HepG2 (cell line): ENCODE data around the gene PDE6H. TPM values are rescaled to one million over a fixed set of nuclear protein-coding genes. Genes with fewer than 3 reads are reported as not detected.

ENCODE experiments used
- ATAC-seq: fragments of 200-7000 bp; cut with Tn5 transposase; 3 replicates; pipeline ENCODE4 v1.9.1; 2020; ENCODE audit warnings: mild to moderate bottlenecking, moderate library complexity
- Bru-seq: library from RNA; stranded (reverse); fragments of 400-500 nt; gene quantifications from one replicate; lab custom pipeline; 2021; lab: Mats Ljungman, UMichigan
- BruChase-seq, 2 experiments: library from RNA; stranded (reverse); fragments of 400-500 nt; gene quantifications; one replicate each; lab custom pipeline; 2021; lab: Mats Ljungman, UMichigan
- BruUV-seq: library from RNA; stranded (reverse); fragments of 400-500 nt; replicated peaks from 2 replicates; lab custom pipeline; 2021; lab: Mats Ljungman, UMichigan
- CTCF ChIA-PET: fragments of 300-600 bp; formaldehyde crosslinking; extraction: SDS; loops from one replicate; lab custom pipeline; 2021; ENCODE audit warnings: low total read pairs, inconsistent platforms, low intra/inter-chr PET ratio; lab: Yijun Ruan, JAX
- POLR2A ChIA-PET: fragments of 350-600 bp; sonication (Branson Sonifier 250); formaldehyde crosslinking; loops from one replicate; lab custom pipeline; 2020; ENCODE audit warnings: antibody characterized with exemption, inconsistent platforms; lab: Yijun Ruan, JAX
- DNase-seq: peaks from one replicate; pipeline ENCODE4 v3.0.0-alpha.2; 2015; ENCODE audit warnings: low spot score
- FAIRE-seq: peaks from 3 replicates; lab custom pipeline; 2011; peaks lifted over from hg19 to GRCh38; lab: Jason Lieb, UNC
- H2AFZ ChIP-seq: one replicate; pipeline ENCODE4 v1.6.1; 2011; ENCODE audit warnings: low read length, inconsistent platforms
- H3K27ac ChIP-seq: fragments of 300-600 bp; 3 replicates; pipeline ENCODE4 v1.8.0; 2011; ENCODE audit warnings: mixed run types, mild to moderate bottlenecking, mixed read lengths, low read length, inconsistent platforms; ENCODE audit not compliant: insufficient read depth; ENCODE audit errors: extremely low read length
- H3K27me3 ChIP-seq, 2 experiments: fragments of 200-600 bp in 1 of 2; 2 replicates in 1 of 2; 3 replicates in 1 of 2; pipeline versions ENCODE4 v1.6.0 to v1.8.0; 2011; ENCODE audit warnings: low read length in 2 of 2, mild to moderate bottlenecking in 2 of 2, moderate library complexity in 2 of 2, inconsistent platforms in 1 of 2; ENCODE audit not compliant: insufficient read depth in 2 of 2, control insufficient read depth in 1 of 2
- H3K36me3 ChIP-seq, 2 experiments: fragments of 200-600 bp in 1 of 2; replicated peaks in 1 of 2; 2 replicates in 1 of 2; 3 replicates in 1 of 2; pipeline versions ENCODE4 v1.5.1 to v1.8.0; 2011; ENCODE audit warnings: low read length in 2 of 2, inconsistent platforms in 1 of 2; ENCODE audit not compliant: insufficient read depth in 2 of 2, control insufficient read depth in 1 of 2
- H3K4me1 ChIP-seq: 2 replicates; pipeline ENCODE4 v1.5.1; 2012; ENCODE audit warnings: low read length, inconsistent platforms; ENCODE audit not compliant: insufficient read depth
- H3K4me2 ChIP-seq: 2 replicates; pipeline ENCODE4 v1.6.0; 2011; ENCODE audit warnings: low read depth, low read length, inconsistent platforms
- H3K4me3 ChIP-seq, 3 experiments: fragments of 200-600 bp in 1 of 3; sonication (generic), shearing (Covaris generic) in 1 of 3; replicated peaks in 1 of 3; 2 replicates each; pipeline ENCODE4 v1.5.1; 2011 to 2016; ENCODE audit warnings: low read length in 3 of 3, inconsistent platforms in 2 of 3, low read depth in 2 of 3, mild to moderate bottlenecking in 2 of 3, control low read depth in 1 of 3, mixed read lengths in 1 of 3; ENCODE audit not compliant: insufficient read depth in 1 of 3
- H3K79me2 ChIP-seq: one replicate; pipeline ENCODE4 v1.6.1; 2011; ENCODE audit warnings: low read length, inconsistent platforms; ENCODE audit not compliant: insufficient read depth
- H3K9ac ChIP-seq: 2 replicates; pipeline ENCODE4 v1.6.0; 2011; ENCODE audit warnings: mild to moderate bottlenecking, low read depth, low read length, inconsistent platforms; ENCODE audit not compliant: insufficient read depth
- H3K9me3 ChIP-seq: 2 replicates; pipeline ENCODE4 v1.5.1; 2012; ENCODE audit warnings: mild to moderate bottlenecking, low read length
- H4K20me1 ChIP-seq: 2 replicates; pipeline ENCODE4 v1.6.0; 2011; ENCODE audit warnings: inconsistent platforms, mild to moderate bottlenecking, low read length, moderate library complexity; ENCODE audit not compliant: insufficient read depth
- ATF7-NPFF ChIP-seq: sonication (generic); formaldehyde crosslinking; IDR thresholded peaks from 2 replicates; pipeline ENCODE4 v1.8.1; 2023; ENCODE audit warnings: mild to moderate bottlenecking, low read depth, missing genetic modification reagents, moderate library complexity
- BRD4 ChIP-seq: sonication (generic); formaldehyde crosslinking; IDR thresholded peaks from 2 replicates; pipeline ENCODE4 v1.4.0; 2020; ENCODE audit warnings: missing genetic modification reagents
- CBX1 ChIP-seq: IDR thresholded peaks from one replicate; pipeline ENCODE4 v1.6.1; 2016; ENCODE audit warnings: antibody characterized with exemption, low read depth
- CCAR2 ChIP-seq: fragments of 200-400 bp; formaldehyde crosslinking; optimal IDR thresholded peaks from 2 replicates; pipeline ENCODE3; 2018; ENCODE audit warnings: low read depth, mild to moderate bottlenecking, low read length, moderate library complexity
- EEA1 ChIP-seq: sonication (generic); formaldehyde crosslinking; IDR thresholded peaks from 2 replicates; pipeline ENCODE4 v1.5.1; 2020; ENCODE audit warnings: mild to moderate bottlenecking, missing genetic modification reagents, borderline replicate concordance
- KLF6 ChIP-seq: IDR thresholded peaks from 2 replicates; pipeline ENCODE4 v1.8.0; 2016; ENCODE audit warnings: missing biosample characterization, missing genetic modification reagents
- KMT2B ChIP-seq: IDR thresholded peaks from 2 replicates; pipeline ENCODE4 v1.6.1; 2016; ENCODE audit warnings: missing genetic modification reagents, missing compliant biosample characterization
- MXD4 ChIP-seq: IDR thresholded peaks from 2 replicates; pipeline ENCODE4 v1.6.1; 2016; ENCODE audit warnings: mild to moderate bottlenecking, missing biosample characterization, missing genetic modification reagents
- NR2F6 ChIP-seq, 2 experiments: IDR thresholded peaks; 2 replicates each; pipeline ENCODE4 v1.6.1; 2016; ENCODE audit warnings: antibody characterized with exemption in 1 of 2, mild to moderate bottlenecking in 1 of 2
- SP1 ChIP-seq, 2 experiments: fragments of 450-650 bp in 1 of 2; sonication (generic) in 1 of 2; formaldehyde crosslinking in 1 of 2; IDR thresholded peaks; 2 replicates each; pipeline versions ENCODE4 v1.4.0 to v1.6.1; 2016 to 2020; ENCODE audit warnings: missing genetic modification reagents in 1 of 2
- YY1 ChIP-seq: IDR thresholded peaks from 2 replicates; pipeline ENCODE4 v1.6.1; 2011; ENCODE audit warnings: low read length, low read depth, moderate library complexity, mild to moderate bottlenecking; ENCODE audit not compliant: insufficient read depth, insufficient replicate concordance
- ZNF484 ChIP-seq: sonication (generic); formaldehyde crosslinking; IDR thresholded peaks from 2 replicates; pipeline ENCODE4 v1.5.1; 2020; ENCODE audit warnings: mild to moderate bottlenecking, low read depth, missing genetic modification reagents, borderline replicate concordance
- ZNF747 ChIP-seq: sonication (generic); formaldehyde crosslinking; IDR thresholded peaks from 2 replicates; pipeline ENCODE4 v1.8.1; 2023; ENCODE audit warnings: missing genetic modification reagents, mild to moderate bottlenecking, borderline replicate concordance
- ZNF776 ChIP-seq: sonication (generic); formaldehyde crosslinking; IDR thresholded peaks from 2 replicates; pipeline ENCODE4 v1.4.0; 2020; ENCODE audit warnings: mild to moderate bottlenecking, missing genetic modification reagents
- WGBS: methylation state at CpG from one replicate; pipeline ENCODE4 v1.1.6; 2017; ENCODE audit warnings: low lambda C conversion rate; 5-methylcytosine and 5-hydroxymethylcytosine counted together
- in situ Hi-C: cut with HindIII; loops from 2 replicates; pipeline ENCODE4 v1.10.0; 2017; ENCODE audit warnings: low pct_unique_long_range_greater_than_20kb; ENCODE audit not compliant: extremely low pct_ligation_motif_present
- intact Hi-C: fragments of 100-400 bp; cut with micrococcal nuclease; formaldehyde crosslinking; loops from one replicate; pipeline ENCODE4 v1.10.0; 2022; ENCODE audit not compliant: unreplicated experiment
- long read RNA-seq, 2 experiments: library from RNA in 1 of 2; library from polyadenylated mRNA in 1 of 2; stranded (forward) in 1 of 2; unstranded in 1 of 2; transcript quantifications; one replicate each; pipeline ENCODE4 v2.0.0, GENCODE V29; 2019 to 2022
- polyA minus RNA-seq, 3 experiments: library from RNA; depleted of rRNA, polyadenylated mRNA; stranded (reverse); fragments of >200 nt; gene quantifications; 2 replicates each; pipeline ENCODE4 v1.2.3, GENCODE V29; 2011; ENCODE audit warnings: low replicate concordance in 1 of 3
- polyA plus RNA-seq, 8 experiments: library from polyadenylated mRNA; depleted of rRNA in 3 of 8; stranded (reverse) in 7 of 8; unstranded in 1 of 8; fragments of >200 nt; fragmentation: Illumina TruSeq in 4 of 8; extraction: Trizol in 4 of 8; gene quantifications; 2 replicates each; pipeline versions ENCODE4 v1.2.1 to v1.2.3, GENCODE V29; 2011 to 2016; ENCODE audit warnings: low read depth in 4 of 8, missing spikeins in 1 of 8, mixed read lengths in 1 of 8; ENCODE audit not compliant: insufficient read depth in 1 of 8
- total RNA-seq, 5 experiments: library from RNA; depleted of rRNA; stranded (reverse); fragments of >200 nt; fragmentation: Illumina TruSeq; extraction: Trizol; gene quantifications; 2 replicates each; pipeline ENCODE4 v1.2.3, GENCODE V29; 2016; ENCODE audit warnings: low read depth in 1 of 5
- TF ChIP-seq, protein P1 (sequence below): sonication (generic); formaldehyde crosslinking; IDR thresholded peaks from 2 replicates; pipeline ENCODE4 v1.9.0; 2021; ENCODE audit warnings: missing genetic modification reagents, mild to moderate bottlenecking, borderline replicate concordance

Gene PDE6H
- total RNA-seq (2016; rRNA removed; fragmentation: Illumina TruSeq; extraction: Trizol) = not detected in 2 replicates
- total RNA-seq (2016; cell fraction: cytosol; rRNA removed; fragmentation: Illumina TruSeq; extraction: Trizol; ENCODE audit: low read depth) = not detected in 2 replicates
- total RNA-seq (2016; cell fraction: insoluble cytoplasmic fraction; rRNA removed; fragmentation: Illumina TruSeq; extraction: Trizol) = not detected in 2 replicates
- not detected in 2 replicates for total RNA-seq (2016; cell fraction: membrane; rRNA removed; fragmentation: Illumina TruSeq; extraction: Trizol)
- not detected in 2 replicates for total RNA-seq (2016; cell fraction: nucleus; rRNA removed; fragmentation: Illumina TruSeq; extraction: Trizol)
- polyA plus RNA-seq (2011; rRNA removed) = not detected in 2 replicates
- not detected in 2 replicates for polyA plus RNA-seq (2011; cell fraction: cytosol; rRNA removed)
- not detected in 2 replicates for polyA plus RNA-seq (2011; cell fraction: nucleus; rRNA removed)
- polyA plus RNA-seq (2012) = not detected in 2 replicates
- polyA plus RNA-seq (2016; cell fraction: cytosol; fragmentation: Illumina TruSeq; extraction: Trizol; ENCODE audit: low read depth) = not detected in 2 replicates
- not detected in 2 replicates for polyA plus RNA-seq (2016; cell fraction: insoluble cytoplasmic fraction; fragmentation: Illumina TruSeq; extraction: Trizol; ENCODE audit: low read depth)
- polyA plus RNA-seq (2016; cell fraction: membrane; fragmentation: Illumina TruSeq; extraction: Trizol; ENCODE audit: low read depth) = not detected in 2 replicates
- not detected in 2 replicates for polyA plus RNA-seq (2016; cell fraction: nucleus; fragmentation: Illumina TruSeq; extraction: Trizol; ENCODE audit: insufficient read depth, low read depth)
- not detected in 2 replicates for polyA minus RNA-seq (2011; rRNA and poly(A)+ RNA removed; ENCODE audit: low replicate concordance)
- polyA minus RNA-seq (2011; cell fraction: cytosol; rRNA and poly(A)+ RNA removed) = not detected in 2 replicates
- polyA minus RNA-seq (2011; cell fraction: nucleus; rRNA and poly(A)+ RNA removed) = not detected in 2 replicates
- Bru-seq, nascent RNA = not detected
- percentile 10 among the genes with signal in this experiment for BruChase-seq, experiment 1, labeled RNA remaining after a 6-hour chase
- BruChase-seq, experiment 2, labeled RNA remaining after a 2-hour chase = not detected
- long read RNA-seq, experiment 1 = 0 reads
- long read RNA-seq, experiment 2 = 0 reads

DNA sequence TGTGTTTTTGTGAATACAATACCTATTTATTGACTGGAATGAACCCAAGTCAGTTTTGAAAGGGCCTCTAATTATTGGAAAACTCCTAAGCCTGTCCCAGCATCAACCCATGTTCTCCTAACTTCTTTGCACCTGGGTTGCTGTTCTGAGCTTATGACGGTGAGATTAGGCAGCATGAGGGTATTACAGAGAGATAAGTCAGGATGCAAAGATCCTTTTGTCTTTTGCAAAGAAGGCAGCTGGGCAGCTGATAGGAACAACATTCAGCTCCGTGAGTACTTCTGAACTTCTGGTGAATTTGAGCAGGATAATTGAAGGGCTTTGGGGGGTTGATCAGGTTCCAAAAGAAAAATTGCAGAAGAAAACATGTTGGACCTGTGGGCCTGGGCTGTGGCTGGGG lies at the start of gene PDE6H:
PDE6H (plus strand) TSS at position 227 of the 400 bp plus-strand sequence. CDS start 4,971 bp downstream, outside the sequence.
- no peaks in the 10 kb centered on the region for H3K4me1 ChIP-seq
- ATAC-seq = no peak
- DNase-seq = no peak
- 27% methylated on average over 2 of the region's 2 CpGs for WGBS
- TF ChIP-seq EEA1 (CRISPR knock-in tag) = no peak
- TF ChIP-seq YY1 = no peak
- TF ChIP-seq SP1 (IDR thresholded peaks at IDR 0.05) = no peak
- TF ChIP-seq SP1 (CRISPR knock-in tag; IDR thresholded peaks at IDR 0.05) = no peak
- TF ChIP-seq ZNF747 (CRISPR knock-in tag) = no peak
- no peak for TF ChIP-seq CBX1
- no peak for TF ChIP-seq BRD4 (CRISPR knock-in tag)
- TF ChIP-seq MXD4 (CRISPR knock-in tag) = no peak
- TF ChIP-seq ZNF484 = no peak
- no peak for TF ChIP-seq KLF6
- TF ChIP-seq CCAR2 = no peak
- TF ChIP-seq, protein P1, sequence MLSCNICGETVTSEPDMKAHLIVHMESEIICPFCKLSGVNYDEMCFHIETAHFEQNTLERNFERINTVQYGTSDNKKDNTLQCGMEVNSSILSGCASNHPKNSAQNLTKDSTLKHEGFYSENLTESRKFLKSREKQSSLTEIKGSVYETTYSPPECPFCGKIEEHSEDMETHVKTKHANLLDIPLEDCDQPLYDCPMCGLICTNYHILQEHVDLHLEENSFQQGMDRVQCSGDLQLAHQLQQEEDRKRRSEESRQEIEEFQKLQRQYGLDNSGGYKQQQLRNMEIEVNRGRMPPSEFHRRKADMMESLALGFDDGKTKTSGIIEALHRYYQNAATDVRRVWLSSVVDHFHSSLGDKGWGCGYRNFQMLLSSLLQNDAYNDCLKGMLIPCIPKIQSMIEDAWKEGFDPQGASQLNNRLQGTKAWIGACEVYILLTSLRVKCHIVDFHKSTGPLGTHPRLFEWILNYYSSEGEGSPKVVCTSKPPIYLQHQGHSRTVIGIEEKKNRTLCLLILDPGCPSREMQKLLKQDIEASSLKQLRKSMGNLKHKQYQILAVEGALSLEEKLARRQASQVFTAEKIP (CRISPR knock-in tag) = no peak
- no peak for TF ChIP-seq ZNF776 (CRISPR knock-in tag)
- no peak for TF ChIP-seq ATF7-NPFF (CRISPR knock-in tag)
- no peak for TF ChIP-seq NR2F6 (IDR thresholded peaks at IDR 0.05)
- no peak for TF ChIP-seq NR2F6 (CRISPR knock-in tag; IDR thresholded peaks at IDR 0.05)
- TF ChIP-seq KMT2B = no peak
- POLR2A ChIA-PET = no interaction called here
- H3K79me2 ChIP-seq = no peaks in the 10 kb centered on the region
- H3K27ac ChIP-seq = no peak within 1 kb of the TSS
- BruUV-seq = no TSS peak
- CTCF ChIA-PET = no interaction called here
- FAIRE-seq = no peak
- in situ Hi-C loops (no loop called here), intact Hi-C loops (no loop called here)
- H3K9ac ChIP-seq = no peak within 1 kb of the TSS
- no peak within 1 kb of the TSS for H3K4me3 ChIP-seq
- H3K27me3 ChIP-seq = no peaks in the 10 kb centered on the region
- H3K4me2 ChIP-seq = no peak within 1 kb of the TSS
- H3K9me3 ChIP-seq = no peaks in the 10 kb centered on the region
- no peaks in the 10 kb centered on the region for H3K36me3 ChIP-seq
- H2AFZ ChIP-seq = no peak within 1 kb of the TSS
- no peaks in the 10 kb centered on the region for H4K20me1 ChIP-seq
